ENCODE data around the gene PLPPR4. TPM values are rescaled to one million over a fixed set of nuclear protein-coding genes. Genes with fewer than 3 reads are reported as not detected.

Gene PLPPR4
- total RNA-seq, 1 donor from 2014 or later = 0.29 TPM

DNA sequence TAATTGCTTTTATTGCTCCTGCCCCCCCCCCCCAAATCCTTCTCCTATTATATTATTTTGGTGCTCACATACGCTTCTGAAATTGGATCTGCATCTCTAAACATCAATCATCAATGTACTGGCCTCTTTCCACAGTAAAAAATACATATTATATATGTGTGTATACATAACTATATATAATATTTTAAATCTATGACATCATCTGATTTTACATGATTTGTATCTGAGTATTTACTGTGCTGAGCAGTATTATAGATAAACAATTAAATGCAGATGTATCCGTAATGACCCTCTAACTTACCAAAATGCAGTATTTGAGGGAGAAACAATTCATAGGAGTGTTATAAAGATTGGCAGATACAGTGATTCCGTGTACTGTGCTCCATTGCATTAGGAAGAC, 832 bp downstream of the PLPPR4 start:
- Mint-ChIP-seq H3K9me3 (ENCODE audit: unreplicated experiment) (peaks cover 4% of the 10 kb centered on the region), H3K4me3 (ENCODE audit: unreplicated experiment) (peak overlapping the region; percentile 87), H3K27me3 (ENCODE audit: unreplicated experiment) (peaks cover 5% of the 10 kb centered on the region), H3K27ac (ENCODE audit: unreplicated experiment) (no peak overlapping the region), H3K4me1 (ENCODE audit: low read depth, unreplicated experiment) (no peaks in the 10 kb centered on the region), H3K36me3 (ENCODE audit: unreplicated experiment) (no peaks in the 10 kb centered on the region)
- TF ChIP-seq, protein P1, sequence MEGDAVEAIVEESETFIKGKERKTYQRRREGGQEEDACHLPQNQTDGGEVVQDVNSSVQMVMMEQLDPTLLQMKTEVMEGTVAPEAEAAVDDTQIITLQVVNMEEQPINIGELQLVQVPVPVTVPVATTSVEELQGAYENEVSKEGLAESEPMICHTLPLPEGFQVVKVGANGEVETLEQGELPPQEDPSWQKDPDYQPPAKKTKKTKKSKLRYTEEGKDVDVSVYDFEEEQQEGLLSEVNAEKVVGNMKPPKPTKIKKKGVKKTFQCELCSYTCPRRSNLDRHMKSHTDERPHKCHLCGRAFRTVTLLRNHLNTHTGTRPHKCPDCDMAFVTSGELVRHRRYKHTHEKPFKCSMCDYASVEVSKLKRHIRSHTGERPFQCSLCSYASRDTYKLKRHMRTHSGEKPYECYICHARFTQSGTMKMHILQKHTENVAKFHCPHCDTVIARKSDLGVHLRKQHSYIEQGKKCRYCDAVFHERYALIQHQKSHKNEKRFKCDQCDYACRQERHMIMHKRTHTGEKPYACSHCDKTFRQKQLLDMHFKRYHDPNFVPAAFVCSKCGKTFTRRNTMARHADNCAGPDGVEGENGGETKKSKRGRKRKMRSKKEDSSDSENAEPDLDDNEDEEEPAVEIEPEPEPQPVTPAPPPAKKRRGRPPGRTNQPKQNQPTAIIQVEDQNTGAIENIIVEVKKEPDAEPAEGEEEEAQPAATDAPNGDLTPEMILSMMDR (IDR thresholded peaks at IDR 0.05; ENCODE audit: partially characterized antibody, unreplicated experiment) = no peak
- no peak for DNase-seq

DNA sequence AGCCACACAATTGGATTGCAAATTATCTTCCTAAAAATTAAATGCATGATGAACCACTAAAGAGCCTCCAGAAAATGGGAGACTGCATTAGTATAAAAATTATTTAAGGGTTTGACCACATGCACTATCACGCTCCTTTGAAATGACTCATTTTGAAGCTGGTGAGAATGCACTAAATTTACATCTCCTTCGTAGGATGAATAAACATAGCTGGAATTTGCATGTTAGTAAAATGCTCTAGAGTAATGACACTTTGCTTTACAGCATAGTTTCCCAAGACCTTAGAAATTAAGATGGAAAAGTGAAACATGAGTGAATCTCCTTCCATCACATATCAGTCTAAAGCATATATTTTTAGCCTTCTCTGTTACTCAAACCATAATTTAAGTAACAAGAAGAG, 2.4 kb downstream of the PLPPR4 start:
- peaks cover 4% of the 10 kb centered on the region for H3K9me3 Mint-ChIP-seq (ENCODE audit: unreplicated experiment)
- no peak overlapping the region for H3K27ac Mint-ChIP-seq (ENCODE audit: unreplicated experiment)
- TF ChIP-seq, protein P1 (IDR thresholded peaks at IDR 0.05; ENCODE audit: partially characterized antibody, unreplicated experiment) = no peak
- no peaks in the 10 kb centered on the region for H3K4me1 Mint-ChIP-seq (ENCODE audit: low read depth, unreplicated experiment)
- H3K4me3 Mint-ChIP-seq (ENCODE audit: unreplicated experiment) = no peak overlapping the region
- DNase-seq = no peak
- peaks cover 5% of the 10 kb centered on the region for H3K27me3 Mint-ChIP-seq (ENCODE audit: unreplicated experiment)
- H3K36me3 Mint-ChIP-seq (ENCODE audit: unreplicated experiment) = no peaks in the 10 kb centered on the region

DNA sequence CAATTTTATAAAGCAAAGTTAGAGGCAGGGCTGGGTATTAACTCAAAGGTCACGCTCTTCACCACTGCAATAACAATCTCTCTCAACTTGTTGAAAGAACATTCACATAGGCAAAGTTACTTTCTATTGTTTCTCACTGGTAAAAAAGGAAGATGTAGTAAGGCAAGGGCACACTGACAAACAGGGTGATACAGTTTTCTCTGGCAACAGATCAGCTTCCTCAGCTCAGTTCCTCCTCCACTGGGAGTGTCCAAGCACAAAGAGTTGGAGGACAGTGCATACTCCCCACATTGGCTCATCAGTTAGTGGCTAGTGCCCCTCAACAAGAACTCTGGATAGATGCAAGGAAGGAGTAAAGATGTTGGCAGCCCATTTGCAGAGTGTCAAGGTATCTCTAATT, 3.7 kb downstream of the PLPPR4 start:
- Mint-ChIP-seq H3K27ac (ENCODE audit: unreplicated experiment) (no peak overlapping the region), H3K27me3 (ENCODE audit: unreplicated experiment) (peaks cover 4% of the 10 kb centered on the region), H3K4me3 (ENCODE audit: unreplicated experiment) (no peak overlapping the region), H3K4me1 (ENCODE audit: low read depth, unreplicated experiment) (no peaks in the 10 kb centered on the region), H3K9me3 (ENCODE audit: unreplicated experiment) (peaks cover 2% of the 10 kb centered on the region), H3K36me3 (ENCODE audit: unreplicated experiment) (no peaks in the 10 kb centered on the region)
- no peak for DNase-seq
- TF ChIP-seq, protein P1 (IDR thresholded peaks at IDR 0.05; ENCODE audit: partially characterized antibody, unreplicated experiment) = no peak

DNA sequence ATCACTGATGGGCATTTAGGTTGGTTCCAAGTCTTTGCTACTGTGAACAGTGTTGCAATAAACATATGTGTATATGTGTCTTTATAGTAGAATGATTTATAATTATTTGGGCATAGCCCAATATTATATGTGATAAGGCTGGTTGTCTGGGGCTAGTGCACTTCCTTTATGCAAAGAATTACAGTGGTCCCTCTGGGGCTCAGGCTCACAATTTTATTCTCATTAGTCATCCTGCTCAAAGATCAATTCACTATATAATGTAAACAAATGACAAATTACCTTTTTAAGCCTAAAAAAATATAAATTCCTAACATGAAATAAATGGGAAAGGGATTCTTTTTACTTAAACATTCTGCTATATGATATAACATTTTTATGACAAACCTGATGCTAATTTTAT, 5.0 kb downstream of the PLPPR4 start:
- H3K27me3 Mint-ChIP-seq (ENCODE audit: unreplicated experiment) = no peaks in the 10 kb centered on the region
- DNase-seq = no peak

DNA sequence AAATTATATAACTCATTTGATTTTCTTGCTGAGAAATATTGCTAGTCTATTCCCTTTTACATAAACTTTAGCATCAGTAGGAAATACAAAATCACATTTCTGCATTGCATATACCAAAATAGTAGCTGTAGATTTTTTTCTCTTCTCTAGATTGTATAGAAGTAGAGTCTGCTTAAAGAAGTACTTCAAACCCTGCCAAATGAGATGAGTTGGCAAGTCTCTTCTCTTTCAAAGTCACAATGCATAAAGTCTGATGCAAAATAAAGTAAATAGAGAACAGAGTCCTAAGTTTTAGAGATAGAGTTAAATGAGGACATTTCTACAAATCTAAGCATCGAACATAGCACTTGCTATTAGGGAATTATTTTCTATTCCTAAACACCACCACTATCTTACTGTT, 6.4 kb downstream of the PLPPR4 start:
- TF ChIP-seq, protein P1 (IDR thresholded peaks at IDR 0.05; ENCODE audit: partially characterized antibody, unreplicated experiment) = no peak
- no peak for DNase-seq
- Mint-ChIP-seq H3K36me3 (ENCODE audit: unreplicated experiment) (no peaks in the 10 kb centered on the region), H3K27me3 (ENCODE audit: unreplicated experiment) (no peaks in the 10 kb centered on the region), H3K4me1 (ENCODE audit: low read depth, unreplicated experiment) (no peaks in the 10 kb centered on the region), H3K9me3 (ENCODE audit: unreplicated experiment) (no peaks in the 10 kb centered on the region), H3K4me3 (ENCODE audit: unreplicated experiment) (no peak overlapping the region), H3K27ac (ENCODE audit: unreplicated experiment) (no peak overlapping the region)

More for the DNA sequence above, 5.0 kb downstream of the PLPPR4 start:
- TF ChIP-seq, protein P1 (IDR thresholded peaks at IDR 0.05; ENCODE audit: partially characterized antibody, unreplicated experiment) = no peak
- H3K4me1 Mint-ChIP-seq (ENCODE audit: low read depth, unreplicated experiment) = no peaks in the 10 kb centered on the region
- no peak overlapping the region for H3K27ac Mint-ChIP-seq (ENCODE audit: unreplicated experiment)
- H3K4me3 Mint-ChIP-seq (ENCODE audit: unreplicated experiment) = no peak overlapping the region
- H3K36me3 Mint-ChIP-seq (ENCODE audit: unreplicated experiment) = no peaks in the 10 kb centered on the region
- H3K9me3 Mint-ChIP-seq (ENCODE audit: unreplicated experiment) = no peaks in the 10 kb centered on the region

All from glutamatergic neuron (in vitro differentiated cells).